NCI-H146 treated with DMSO at 0.1 percent for 48 hours (cell line): ENCODE data around the gene EBF3.

Experiments
- DNase-seq: peaks from one replicate; lab custom pipeline; 2025; ENCODE audit not compliant: unreplicated experiment; lab: John Stamatoyannopoulos, UW

The EBF3 gene

DNA sequence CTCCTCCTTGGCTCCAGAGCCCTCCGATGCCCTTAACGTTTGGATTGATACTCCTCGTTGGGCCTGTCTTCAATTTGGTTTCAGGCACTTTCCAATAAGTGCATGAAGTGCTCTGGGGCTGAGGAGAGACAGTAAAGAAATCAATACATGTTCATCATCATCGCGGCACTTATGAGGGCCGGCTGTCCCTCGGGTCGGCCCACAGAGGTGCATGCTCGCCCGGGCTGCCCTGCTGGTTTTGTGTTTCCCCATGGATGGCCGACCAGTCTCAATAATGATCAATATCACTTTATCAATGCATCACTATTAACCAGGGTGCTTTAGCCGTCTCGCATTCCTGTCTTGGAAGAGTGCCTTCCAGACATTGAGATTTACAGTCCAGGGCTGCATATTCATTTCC lies 154.2 kb downstream of the EBF3 start:
- DNase-seq, result no peak

DNA sequence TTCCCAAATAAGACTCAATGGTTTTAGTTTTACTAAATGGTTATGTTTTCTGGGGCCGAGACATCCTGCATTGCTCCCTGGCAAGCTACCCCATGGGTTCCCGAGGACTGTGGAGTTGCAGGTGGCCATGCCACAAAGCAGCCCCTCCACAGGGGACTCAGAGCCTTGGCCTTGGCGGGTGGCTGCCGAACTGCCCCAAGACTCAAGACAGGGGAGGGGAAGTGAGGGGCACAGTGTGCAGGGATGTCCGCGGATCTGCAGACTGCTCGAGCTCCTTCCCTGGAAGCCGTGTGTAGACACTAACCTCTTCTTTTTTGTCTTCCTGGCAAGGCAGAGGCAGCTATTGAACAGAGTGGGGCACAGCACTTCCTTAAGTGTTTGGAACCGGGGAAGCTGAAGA lies 154.6 kb downstream of the EBF3 start:
- DNase-seq, result no peak

DNA sequence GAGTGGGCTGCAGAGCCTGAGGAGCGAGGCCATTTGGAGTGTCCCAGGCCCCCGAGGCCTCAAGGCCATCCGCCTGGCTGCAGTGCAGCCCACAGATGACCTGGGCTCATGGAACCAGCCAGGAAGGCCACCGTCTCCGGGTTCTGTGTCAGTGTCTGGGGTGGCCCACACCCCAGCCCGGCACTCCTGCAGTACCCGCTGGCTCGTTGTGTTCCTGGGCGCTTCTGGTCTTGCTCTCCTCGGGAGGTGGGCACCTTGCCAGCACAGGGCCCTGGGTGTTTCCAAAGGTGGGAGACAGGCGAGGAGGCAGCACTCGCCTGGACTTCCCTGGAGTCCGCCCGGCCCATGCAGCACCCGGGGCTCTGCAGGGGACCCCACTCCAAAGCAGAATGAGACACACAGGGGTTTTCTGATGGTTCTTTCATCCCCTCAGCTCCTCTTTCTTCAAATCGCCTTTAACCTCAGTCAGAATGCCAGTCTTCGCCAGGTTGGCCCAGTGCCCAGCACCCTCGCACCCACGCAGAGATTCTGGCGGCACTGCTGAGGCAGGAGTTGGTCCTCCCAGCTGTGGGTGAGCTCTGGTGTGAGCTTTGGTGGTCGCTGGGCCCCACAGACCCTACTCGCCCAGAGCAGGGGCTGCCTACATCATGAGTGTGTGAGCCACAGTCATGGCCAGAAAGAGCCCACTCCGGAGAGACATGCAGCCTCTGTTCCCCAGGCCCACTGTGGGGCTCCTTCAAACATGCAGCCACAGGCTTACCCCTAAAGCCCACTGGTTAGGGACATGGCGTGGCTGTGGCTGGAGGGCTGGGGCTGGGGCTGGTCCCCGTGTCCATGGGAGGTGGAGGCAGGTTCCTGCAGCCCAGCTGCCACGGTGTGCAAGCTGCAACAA lies 155.7 kb downstream of the EBF3 start:
- no peak for DNase-seq

DNA sequence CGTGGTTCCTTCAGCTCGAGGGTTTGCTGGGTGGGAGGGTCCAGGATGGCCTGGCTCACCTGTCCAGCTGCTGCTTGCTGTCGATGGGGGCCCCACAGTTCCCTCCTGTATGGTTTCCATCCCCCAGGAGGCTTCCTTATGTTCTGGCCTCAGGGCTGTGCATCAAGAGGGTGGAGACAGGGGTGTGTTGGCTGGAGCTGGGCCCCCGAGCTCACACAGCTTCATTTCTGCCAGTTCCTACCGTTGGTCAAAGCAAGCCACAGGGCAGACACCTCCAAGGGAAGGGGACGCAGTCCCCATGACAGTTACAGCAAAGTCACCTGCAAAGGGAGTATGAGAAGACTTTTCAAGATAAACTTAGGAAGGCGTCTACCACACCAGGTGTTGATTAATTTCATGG lies 156.9 kb downstream of the EBF3 start:
- DNase-seq, result no peak

DNA sequence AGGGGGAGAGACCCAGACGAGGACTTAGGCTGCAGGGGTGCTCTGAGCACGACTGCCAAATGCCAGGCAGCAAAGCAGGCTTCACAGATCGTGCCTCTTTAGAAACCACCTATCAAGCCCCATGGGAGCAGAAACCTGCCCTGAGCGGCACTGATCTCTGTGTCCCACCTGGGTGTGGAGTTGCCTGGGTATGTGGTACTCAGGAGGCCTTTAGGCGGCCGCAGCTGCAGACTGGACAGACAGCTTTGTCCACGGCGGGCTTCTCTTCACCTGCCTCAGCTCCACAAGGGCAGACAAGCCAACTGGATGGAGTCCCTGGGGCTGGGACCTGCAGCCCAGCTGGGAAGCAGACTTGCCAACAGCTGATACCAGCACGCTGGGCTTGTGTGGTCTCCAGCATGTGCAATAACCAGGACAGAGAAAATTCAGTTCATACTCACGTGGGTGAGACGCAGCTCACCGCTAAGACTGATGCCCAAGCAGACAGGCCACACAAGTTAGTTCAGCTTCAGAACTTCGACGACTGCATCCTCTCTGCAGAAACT lies 163.2 kb downstream of the EBF3 start:
- DNase-seq, result no peak

DNA sequence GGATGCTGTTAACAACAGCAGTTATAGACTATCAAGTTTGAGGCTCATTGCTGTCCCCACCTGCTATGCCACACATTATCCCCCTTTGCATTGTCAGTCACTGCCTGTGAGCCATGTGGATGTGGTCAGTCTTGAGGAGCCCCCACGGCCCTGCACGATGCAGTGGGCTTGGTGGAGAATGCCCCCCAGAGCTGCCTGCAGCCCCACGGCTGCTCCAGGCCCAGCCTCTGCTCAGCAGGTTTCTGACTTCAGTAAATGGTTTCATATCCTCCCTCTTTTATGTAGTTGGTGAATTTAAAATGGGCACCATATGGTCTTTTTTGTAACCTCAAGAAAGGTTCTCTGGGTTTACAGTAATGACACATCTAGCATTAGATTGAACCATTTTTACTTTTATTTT lies 164.1 kb downstream of the EBF3 start:
- DNase-seq, result no peak

DNA sequence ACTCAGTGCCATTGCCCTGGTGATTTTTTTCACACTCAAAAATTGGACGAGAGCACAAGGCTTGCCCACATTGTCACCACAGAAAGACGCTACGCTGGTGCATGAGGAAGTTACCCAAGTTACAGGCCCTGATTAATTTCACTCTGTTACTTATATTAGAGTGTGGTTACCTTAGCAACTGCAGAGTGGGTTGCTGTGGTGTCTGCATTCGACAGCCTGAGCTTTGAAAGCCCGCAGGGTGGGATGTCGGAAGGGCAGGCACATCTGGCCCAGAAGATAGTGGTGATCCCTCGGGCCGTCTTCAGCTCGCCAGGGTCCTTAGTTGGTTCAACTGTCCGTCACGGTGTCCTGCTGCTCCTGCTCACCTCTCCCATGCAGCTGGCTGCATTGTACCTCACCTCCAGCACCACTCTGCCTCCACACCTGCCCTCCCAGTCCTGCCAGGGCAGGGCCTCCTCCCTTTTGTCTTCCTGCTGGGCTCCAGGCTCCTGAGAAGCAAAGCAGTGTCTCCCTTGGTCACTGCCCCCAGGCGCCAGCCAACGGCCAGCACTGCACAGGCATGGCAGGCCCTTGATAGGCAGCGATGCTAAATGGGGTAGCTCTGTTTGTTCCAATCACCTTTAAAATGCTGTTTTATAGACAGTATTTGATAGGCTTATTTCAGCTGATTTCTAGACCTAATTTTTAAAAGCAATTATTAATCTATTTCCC lies 167.2 kb downstream of the EBF3 start:
- DNase-seq, result no peak

DNA sequence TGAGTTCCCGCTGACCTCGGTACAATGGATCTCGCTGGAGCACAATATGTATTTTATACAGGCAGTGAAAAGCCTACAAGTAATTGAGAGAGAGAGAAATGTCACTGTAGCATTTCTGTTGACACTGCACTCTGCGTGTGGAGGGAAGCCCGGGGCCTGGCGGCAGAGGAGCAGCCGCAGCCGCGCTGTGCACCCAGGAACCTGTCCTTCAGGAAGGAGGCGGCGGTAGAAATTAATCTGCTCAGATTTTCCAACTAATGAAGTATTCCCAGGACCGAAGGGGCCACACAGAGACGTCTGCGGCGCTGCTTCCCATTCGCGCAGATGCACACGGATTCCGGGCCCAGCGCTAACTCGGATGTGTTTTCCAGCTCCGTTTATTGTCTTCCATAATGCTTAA lies 170.1 kb downstream of the EBF3 start:
- no peak for DNase-seq

DNA sequence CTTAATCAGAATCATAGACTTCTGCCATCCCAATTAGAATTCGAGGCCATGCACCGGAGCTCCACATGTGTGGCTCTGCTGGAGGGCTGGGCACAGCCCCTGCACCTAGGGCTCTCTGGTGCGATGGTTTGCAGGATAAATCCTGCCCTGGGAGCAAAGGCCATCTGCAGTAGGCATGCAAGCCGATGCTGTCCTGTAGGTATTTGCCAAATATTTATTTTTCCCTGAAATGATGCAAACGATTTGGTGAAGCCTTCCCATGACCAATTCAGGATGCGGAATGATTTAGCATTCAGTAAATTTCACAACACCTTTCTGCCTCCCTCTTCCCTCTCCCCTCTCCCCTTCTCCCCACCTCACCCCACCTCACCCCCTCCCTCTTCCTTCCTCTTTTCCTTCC lies 170.6 kb downstream of the EBF3 start:
- no peak for DNase-seq

DNA sequence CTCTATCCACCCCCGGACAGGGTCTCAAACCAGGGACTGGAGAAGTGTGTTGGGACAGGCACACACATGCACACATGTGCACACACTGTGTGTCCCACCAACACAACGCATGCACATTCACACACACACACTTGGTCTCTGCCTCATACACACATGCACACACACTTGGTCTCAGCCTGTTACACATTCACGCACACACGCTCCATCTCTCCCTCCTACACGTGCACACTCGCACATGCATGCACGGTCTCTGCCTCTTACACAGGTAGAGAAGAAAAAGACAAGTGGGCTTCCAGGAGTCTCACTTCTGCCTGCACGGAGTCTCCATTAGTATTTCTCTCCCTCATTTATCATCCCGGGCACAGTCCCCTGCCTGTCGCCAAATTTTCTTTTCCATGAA lies 171.2 kb downstream of the EBF3 start:
- DNase-seq, result no peak

DNA sequence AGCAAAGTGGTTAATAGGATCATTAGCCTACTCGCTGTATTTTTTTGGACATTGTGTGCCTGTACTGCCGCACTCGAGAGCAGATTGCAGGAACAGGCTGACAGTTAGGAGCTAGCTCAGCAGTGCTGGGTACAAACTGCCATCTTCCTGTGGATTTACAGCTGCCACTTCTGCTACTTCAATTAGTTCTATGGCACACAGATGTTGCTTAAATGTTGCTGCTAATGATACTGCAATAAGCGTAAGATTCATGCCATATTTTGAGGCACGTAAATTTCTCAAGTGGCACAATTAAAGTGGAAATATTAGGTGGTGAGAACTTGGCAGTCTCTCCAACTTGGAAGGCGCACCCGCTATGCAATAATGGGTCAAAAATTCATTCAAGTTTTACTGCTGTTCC lies 171.9 kb downstream of the EBF3 start:
- DNase-seq, result no peak

DNA sequence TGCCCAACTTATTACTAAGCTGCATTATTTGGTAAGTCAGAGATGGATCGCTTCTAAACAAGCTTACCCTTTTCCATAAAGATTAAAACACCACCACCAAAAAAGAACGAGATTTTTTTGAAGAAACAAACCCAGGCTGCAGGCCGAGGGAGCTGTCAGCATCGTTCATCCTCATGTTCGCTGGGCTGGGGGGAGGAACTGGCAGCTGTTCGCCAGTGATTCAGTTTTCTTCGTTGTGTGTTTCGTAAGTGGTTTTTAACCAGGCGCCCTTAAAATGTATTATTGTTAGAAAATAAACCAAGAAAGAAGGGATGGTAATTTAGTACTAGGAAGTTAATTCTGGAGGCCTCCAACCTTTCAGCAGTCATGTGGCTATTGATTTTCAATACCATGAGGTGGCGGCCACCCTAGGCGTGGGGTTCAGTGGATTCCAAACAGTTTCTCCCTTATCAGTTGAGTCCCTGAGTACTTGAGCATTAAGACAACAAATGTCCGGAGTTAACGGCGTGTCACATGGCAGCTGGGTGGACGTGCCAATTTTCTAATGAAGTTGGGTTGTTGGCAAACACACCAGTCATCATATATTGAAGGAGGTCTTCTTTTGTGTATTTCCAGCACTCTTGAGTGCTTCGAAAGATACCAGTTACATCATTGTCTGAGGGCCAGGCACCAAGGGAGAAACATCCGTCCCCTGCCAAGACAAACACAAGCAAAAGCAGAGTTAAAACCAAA lies 173.2 kb downstream of the EBF3 start:
- no peak for DNase-seq

DNA sequence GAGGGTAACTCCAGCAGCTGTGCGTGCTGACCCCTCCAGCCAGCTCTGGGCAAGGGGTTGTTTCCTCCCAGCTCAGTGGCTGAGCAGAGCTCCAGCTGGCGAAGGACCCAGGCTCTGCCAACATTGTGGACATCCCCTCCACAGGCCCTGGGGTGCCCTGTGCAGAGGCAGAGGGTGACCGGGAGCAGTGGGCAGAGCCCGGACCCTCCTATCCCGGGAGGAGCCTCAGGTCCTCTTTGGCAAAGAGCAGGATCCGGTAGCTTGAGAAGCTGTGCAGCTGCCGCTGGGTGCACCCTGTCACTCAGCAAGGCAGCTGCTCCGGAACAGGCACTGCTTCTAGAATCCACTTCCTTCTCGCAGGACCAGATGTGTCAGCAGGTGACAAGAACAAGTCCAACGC lies 175.9 kb downstream of the EBF3 start:
- no peak for DNase-seq

DNA sequence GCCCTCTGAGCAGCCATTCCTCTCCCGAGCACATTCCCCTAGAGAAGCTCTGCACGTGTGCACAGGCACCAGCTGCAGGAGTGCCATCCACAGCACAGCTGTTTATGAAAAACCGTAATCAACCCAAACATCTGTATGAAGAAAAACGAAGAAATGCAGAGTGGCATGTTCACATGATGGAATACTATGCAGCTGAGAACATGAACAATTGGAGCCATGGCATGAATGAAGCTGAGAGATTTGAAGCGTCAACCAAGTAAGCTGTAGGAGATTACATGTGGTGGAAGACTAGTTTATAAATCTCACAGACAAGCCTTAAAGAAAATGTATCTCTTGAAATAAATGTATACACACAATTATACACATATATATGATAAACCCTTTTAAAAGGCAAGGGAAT lies 176.5 kb downstream of the EBF3 start:
- DNase-seq, result no peak

DNA sequence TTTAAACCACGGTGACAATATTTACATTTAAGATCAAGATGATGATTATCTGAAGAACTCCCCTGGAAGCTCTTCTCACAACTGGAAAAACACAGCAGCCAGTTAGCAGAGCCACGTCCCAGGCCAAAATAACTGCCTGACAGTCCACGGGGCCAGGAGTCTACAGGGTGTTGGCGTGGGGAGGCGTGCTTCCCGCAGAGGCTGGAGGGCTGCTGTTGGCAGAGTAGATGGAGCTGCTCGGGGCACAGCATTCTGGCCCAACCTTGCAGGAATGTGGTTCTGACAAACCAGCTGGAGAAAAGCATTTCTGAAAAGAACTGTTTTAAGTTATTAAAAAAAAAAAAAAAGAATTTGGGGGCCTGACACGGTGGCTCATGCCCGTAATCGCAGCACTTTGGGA lies 177.9 kb downstream of the EBF3 start:
- DNase-seq, result no peak

DNA sequence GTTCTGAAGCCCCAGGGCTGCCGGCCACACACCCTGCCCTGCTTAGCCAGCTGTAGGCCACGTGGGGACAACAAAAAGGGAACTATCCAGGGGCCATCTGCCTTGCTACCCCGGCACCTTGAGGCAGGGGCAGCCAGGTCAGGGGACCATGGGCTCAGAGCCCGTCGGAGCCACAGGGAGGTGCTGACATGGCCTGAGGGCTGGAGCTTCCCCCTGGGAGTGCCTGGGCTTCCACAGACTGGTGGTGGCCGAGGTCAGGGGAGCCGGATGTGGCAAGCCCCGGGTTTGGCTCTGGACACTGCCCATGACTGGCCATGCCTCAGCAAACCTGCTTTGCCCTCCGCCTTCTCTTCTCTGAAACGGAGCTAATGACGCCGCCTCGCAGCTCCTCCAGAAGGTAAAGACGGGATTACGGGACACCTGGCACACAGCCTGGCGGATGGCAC lies 178.5 kb downstream of the EBF3 start:
- DNase-seq, result no peak
